Mesothelial cell of epicardium (in vitro differentiated cells): ENCODE results near the gene TANGO2. TPM values are rescaled to one million over a fixed set of nuclear protein-coding genes. Genes with fewer than 3 reads are reported as not detected.

Source experiments
- DNase-seq, 2 experiments: peaks; one replicate each; pipeline ENCODE4 v3.0.0; 2021; ENCODE audit warnings: low spot score in 2 of 2; ENCODE audit not compliant: unreplicated experiment in 2 of 2
- H3K27ac Mint-ChIP-seq: 2 replicates; pipeline ENCODE4 v1.8.0; 2021; ENCODE audit warnings: mixed read lengths
- H3K27me3 Mint-ChIP-seq: 2 replicates; pipeline ENCODE4 v1.8.0; 2021; ENCODE audit warnings: low read depth, mixed read lengths
- H3K36me3 Mint-ChIP-seq: 2 replicates; pipeline ENCODE4 v1.8.0; 2021; ENCODE audit warnings: mixed read lengths
- H3K4me1 Mint-ChIP-seq: 2 replicates; pipeline ENCODE4 v1.8.0; 2021; ENCODE audit warnings: mixed read lengths
- H3K4me3 Mint-ChIP-seq: 2 replicates; pipeline ENCODE4 v1.8.0; 2021; ENCODE audit warnings: mild to moderate bottlenecking, moderate library complexity, mixed read lengths
- H3K9me3 Mint-ChIP-seq: 2 replicates; pipeline ENCODE4 v1.8.0; 2021; ENCODE audit warnings: mixed read lengths
- CTCF ChIP-seq: fragments of 200-600 bp; sonication (generic); IDR thresholded peaks from one replicate; pipeline ENCODE4 v1.5.0; 2021; ENCODE audit warnings: antibody characterized with exemption; ENCODE audit not compliant: unreplicated experiment
- total RNA-seq: library from RNA; stranded (reverse); gene quantifications from 3 replicates; pipeline ENCODE4 v1.2.1, GENCODE V29; 2021

TANGO2 gene
- total RNA-seq, 1 donor from 2014 or later: 15.6 TPM

- no peaks in the 10 kb centered on the region for H3K9me3 Mint-ChIP-seq
- H3K4me1 Mint-ChIP-seq: no peaks in the 10 kb centered on the region
- H3K4me3 Mint-ChIP-seq: no peak overlapping the region
- no peaks in the 10 kb centered on the region for H3K27me3 Mint-ChIP-seq
- DNase-seq: no peak
- H3K36me3 Mint-ChIP-seq: peaks cover 19% of the 10 kb centered on the region
- H3K27ac Mint-ChIP-seq: no peak overlapping the region
- TF ChIP-seq CTCF: no peak
Observed at GRCh38 chr22:20107471-20107901, 86.6 kb downstream of the TANGO2 start.

- no peaks in the 10 kb centered on the region for H3K27me3 Mint-ChIP-seq
- no peak overlapping the region for H3K27ac Mint-ChIP-seq
- H3K4me3 Mint-ChIP-seq: no peak overlapping the region
Observed at GRCh38 chr22:20107951-20108756, 87.2 kb downstream of the TANGO2 start.

GRCh38 chr22:20108757-20109230, 87.9 kb downstream of the TANGO2 start:
- no peak for TF ChIP-seq CTCF
- Mint-ChIP-seq H3K9me3 (no peaks in the 10 kb centered on the region), H3K27me3 (no peaks in the 10 kb centered on the region), H3K27ac (no peak overlapping the region), H3K4me3 (no peak overlapping the region), H3K36me3 (peaks cover 14% of the 10 kb centered on the region), H3K4me1 (no peaks in the 10 kb centered on the region)
- DNase-seq: no peak

More at GRCh38 chr22:20107951-20108756, 87.2 kb downstream of the TANGO2 start:
- TF ChIP-seq CTCF: no peak
- H3K36me3 Mint-ChIP-seq: peaks cover 16% of the 10 kb centered on the region
- DNase-seq: no peak
- no peaks in the 10 kb centered on the region for H3K4me1 Mint-ChIP-seq
- no peaks in the 10 kb centered on the region for H3K9me3 Mint-ChIP-seq

- TF ChIP-seq CTCF: no peak
- no peak overlapping the region for H3K4me3 Mint-ChIP-seq
- H3K4me1 Mint-ChIP-seq: no peaks in the 10 kb centered on the region
- DNase-seq: no peak
- H3K27ac Mint-ChIP-seq: no peak overlapping the region
- H3K27me3 Mint-ChIP-seq: no peaks in the 10 kb centered on the region
- H3K9me3 Mint-ChIP-seq: no peaks in the 10 kb centered on the region
- peaks cover 16% of the 10 kb centered on the region for H3K36me3 Mint-ChIP-seq
Observed at GRCh38 chr22:20109411-20110358, 88.8 kb downstream of the TANGO2 start.

GRCh38 chr22:20110359-20110985, 89.6 kb downstream of the TANGO2 start:
- H3K9me3 Mint-ChIP-seq: no peaks in the 10 kb centered on the region
- DNase-seq: no peak
- TF ChIP-seq CTCF: no peak
- peaks cover 19% of the 10 kb centered on the region for H3K36me3 Mint-ChIP-seq
- H3K27ac Mint-ChIP-seq: no peak overlapping the region
- H3K4me1 Mint-ChIP-seq: peaks cover 3% of the 10 kb centered on the region
- no peak overlapping the region for H3K4me3 Mint-ChIP-seq
- no peaks in the 10 kb centered on the region for H3K27me3 Mint-ChIP-seq
